Activated CD4-positive, CD25-positive, alpha-beta regulatory T cell treated with anti-CD3 and anti-CD28 coated beads, Interleukin-2, amount 50 U/mL, for 24 hours (primary cell): ENCODE data around the gene NEDD9.

Experiments
- ATAC-seq, 2 donors: fragments of 150-1000 bp; cut with Tn5 transposase; one replicate each; pipeline ENCODE4 v1.10.0; 2021; ENCODE audit warnings: mild to moderate bottlenecking in 1 of 2, moderate library complexity in 1 of 2

NEDD9 gene

GRCh38 chr6:11198663-11199603 lies 33.5 kb downstream of the NEDD9 start:
- ATAC-seq, result peak; percentile 47 to 55

- ATAC-seq, result no peak
Observed at GRCh38 chr6:11197850-11198249, 34.6 kb downstream of the NEDD9 start.

- no peak for ATAC-seq
Observed at GRCh38 chr6:11197175-11197536, 35.3 kb downstream of the NEDD9 start.

- no peak for ATAC-seq
Observed at GRCh38 chr6:11196511-11197174, 35.8 kb downstream of the NEDD9 start.

DNA sequence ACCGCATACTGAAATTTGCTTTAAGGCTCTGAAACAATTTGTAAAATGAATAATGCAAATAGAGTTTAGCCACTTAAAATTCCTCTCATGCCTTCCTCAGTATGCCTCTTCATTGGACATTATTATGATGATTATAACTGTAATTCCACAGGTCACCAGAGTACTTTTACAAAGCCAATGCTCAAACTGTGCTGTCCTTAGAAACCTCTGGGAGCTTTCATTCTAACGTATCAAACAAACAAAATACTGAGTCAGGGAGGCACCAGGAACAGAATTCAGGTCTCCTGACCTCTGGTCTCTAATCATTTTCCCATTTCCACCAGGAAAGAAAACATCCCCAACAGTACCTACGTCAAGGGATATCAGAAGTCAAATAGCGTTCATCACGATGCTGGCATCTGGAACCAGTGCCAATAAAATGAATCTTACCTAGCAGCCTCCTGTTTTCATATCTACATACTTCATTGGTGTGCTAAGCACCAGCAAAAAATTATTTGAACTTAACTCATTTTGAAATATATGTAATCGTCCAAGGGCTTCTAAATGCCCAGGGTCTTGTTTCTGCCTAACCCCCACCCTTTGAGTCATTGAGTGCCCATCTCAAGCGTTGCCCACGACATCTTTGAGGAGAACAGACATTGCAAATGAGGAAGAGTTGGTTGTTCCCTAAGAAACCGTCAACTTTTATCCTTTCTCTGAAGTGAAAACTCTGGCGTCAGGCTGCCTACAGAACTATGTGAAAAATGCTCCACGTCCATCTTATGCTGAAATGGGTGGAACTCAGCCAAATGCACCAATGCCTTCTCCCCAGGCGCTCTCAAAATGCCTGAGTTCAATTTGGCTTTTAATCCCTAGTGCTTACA lies 37.9 kb downstream of the NEDD9 start:
- ATAC-seq, result no peak

DNA sequence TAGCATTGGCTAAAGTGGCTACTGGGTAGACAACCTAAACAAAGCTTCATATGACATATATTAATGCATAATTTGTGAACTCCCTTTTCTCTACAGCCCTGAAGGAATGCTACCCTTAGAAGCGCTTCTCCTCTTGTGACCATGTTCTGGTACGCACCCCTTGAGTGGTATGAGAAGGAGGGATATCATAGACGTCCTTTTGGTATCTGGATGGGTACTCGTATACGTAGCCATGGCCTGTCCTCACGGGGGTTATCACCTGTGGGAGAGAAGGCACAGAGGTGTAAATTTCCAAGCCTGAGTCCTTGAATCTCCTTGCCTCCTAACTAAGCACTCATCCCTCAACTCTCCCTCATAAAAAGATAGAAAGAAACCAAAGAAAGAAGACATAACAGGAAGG lies 39.0 kb downstream of the NEDD9 start:
- no peak for ATAC-seq

- no peak for ATAC-seq
Observed at GRCh38 chr6:11192167-11192566, 40.3 kb downstream of the NEDD9 start.

GRCh38 chr6:11190625-11191245 lies 41.7 kb downstream of the NEDD9 start:
- no peak for ATAC-seq

DNA sequence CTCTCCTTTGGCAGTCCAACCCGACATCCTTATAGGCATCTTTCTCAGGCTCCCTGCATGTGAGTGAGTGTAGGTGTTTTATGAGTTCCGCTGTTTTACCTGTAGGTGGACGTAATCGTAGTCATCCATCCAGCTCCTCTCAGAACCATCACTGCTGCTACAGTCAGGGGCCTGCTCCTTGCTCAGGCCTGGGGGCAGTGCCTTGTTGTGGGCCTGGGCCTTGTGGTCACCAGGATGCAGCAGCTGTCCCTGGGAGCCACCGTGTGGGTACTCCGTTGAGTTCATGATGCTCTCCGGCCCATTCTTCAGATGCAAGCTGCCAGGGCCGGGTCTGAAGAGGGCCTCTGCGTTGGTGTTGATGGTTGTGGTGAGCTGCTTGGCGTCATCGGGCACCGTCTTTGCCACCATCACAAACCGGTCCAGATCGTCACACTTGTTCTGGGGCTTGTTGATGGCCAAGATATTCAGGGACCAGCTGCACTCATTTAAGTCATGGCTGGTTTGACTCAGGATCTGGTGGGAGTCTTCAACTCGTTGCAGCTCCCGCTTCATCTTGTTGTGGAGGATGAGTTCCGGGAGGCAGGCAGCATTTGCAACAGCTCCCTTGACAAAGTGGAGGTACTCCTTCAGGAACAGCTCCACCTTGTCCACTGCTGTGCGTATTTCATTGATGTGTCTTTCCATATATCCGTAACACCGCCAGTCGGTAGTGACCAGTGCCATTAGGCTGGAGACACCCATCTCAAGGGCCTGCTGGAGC lies 42.4 kb downstream of the NEDD9 start:
- ATAC-seq, result no peak

- no peak for ATAC-seq
Observed at GRCh38 chr6:11188161-11188915, 44.1 kb downstream of the NEDD9 start.

GRCh38 chr6:11187301-11187700 lies 45.2 kb downstream of the NEDD9 start:
- no peak for ATAC-seq

DNA sequence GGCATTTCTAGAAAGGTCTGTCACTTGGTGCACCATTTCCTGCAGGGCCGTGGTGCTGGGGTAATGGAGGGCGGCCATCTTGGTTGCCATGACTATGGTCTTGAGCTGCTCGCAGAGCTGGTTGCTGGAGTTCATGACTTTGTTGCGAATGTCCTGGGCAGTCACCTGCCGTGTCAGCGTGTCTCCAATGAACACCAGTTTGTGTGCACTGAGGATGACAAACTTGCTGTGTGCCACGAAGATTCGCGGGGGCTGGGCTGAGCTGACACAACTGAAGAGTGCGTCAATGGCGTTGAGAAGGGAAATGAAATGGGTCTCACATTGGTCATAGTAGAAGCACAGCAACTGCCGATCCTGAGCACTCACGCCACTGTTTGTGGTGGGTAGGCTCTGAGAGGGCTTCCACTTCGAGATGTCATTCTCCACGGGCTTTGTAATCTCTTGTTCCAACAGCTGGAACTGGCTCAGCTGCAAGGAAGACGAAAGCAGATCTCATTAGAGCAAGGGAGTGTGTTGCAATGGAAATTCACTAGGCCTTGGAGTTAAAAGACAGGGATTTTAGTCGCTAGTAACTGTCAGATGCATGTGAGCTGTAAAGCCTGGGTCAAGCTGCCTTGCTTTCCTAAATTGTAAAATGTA lies 47.1 kb downstream of the NEDD9 start:
- ATAC-seq, result no peak

DNA sequence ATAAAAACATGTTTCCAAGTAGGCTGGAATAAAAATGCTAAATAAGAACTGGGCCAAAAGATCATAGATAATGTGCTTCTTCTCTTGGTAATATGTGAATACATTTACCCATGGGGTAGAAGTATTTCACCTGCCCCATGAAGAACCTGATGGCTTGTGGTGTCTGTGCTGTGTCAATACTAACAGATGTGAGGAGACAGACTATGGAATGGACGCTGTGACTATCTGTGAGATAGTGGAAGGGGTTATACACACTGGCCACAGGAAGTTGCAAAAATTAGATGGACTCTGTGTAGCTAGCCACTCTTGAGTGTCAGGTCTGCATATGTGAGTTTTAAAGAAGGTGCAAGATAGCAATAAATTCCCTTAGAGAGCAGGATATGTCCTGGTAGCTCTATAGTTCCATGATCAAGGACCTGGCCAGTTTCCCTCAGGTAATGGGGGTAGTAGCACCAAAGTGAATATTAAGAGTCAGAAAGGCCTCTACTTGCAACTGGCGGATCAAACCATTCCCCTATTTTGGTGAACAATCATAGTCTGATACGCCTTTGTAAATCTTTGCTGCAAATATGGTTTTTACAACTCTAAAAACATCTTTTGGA lies 48.6 kb downstream of the NEDD9 start:
- ATAC-seq, result no peak

DNA sequence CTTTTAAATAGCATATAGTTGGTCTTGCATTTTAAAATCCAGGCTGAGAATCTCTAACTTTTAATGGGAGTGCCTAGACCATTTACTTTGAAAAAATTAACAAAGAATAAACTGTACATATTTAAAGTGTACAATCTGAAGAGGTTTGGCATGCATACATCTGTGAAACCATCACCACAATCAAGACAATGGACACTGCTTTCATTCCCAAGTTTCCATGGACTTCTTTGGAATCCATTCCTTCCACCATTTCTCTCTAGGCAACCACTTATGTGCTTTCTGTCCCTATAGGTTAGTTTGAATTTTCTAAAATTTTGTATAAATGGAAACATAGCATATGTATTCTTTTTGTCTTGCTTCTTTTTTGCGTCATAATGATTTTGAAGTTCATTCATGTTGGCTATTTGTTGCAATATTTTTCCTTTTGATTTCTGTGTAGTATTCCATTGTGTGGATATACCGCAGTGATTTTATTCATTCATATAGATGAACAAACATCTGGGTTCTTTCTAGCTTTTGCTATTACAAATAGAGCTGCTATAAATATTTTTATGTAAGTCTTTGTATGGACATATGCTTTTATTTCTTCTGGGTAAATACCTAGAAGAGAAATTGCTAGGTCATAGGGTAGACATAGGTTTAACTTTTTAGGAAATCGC lies 50.9 kb downstream of the NEDD9 start:
- ATAC-seq, result no peak

GRCh38 chr6:11179419-11180202 lies 52.9 kb downstream of the NEDD9 start:
- no peak for ATAC-seq

DNA sequence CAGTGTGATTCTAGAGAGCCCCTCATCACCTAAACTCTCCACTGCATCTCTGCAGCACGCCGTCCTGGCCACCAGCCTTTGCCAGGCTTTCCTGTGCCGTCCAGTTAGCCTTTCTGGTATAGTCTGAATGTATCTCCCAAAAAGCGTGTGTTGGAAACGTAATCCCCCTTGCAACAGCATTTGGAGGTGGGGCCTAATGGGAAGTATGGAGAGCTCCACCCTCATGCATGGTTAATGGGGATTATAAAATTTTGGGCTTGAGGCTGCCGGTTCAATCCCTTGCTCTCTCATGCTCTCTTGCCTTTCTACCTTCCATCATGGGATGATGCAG lies 53.4 kb downstream of the NEDD9 start:
- no peak for ATAC-seq

DNA sequence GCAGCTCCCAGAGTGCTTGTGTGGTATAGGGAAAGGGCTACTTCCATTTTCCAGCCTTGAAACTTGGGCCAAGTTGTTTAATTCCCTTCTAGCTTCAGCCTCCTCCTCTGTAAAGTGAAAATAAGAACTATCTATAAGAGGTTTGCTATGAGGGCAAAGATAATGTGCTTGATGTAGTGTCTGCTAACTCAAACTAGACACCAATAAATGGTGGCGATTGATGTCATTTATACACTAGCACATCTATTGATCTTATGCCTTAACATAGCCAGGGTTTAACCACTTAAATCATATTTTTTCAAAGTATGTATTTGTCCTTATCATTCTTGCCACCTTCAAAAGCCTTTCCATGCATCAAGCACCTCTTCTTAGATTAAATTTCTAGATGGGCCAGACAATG lies 55.2 kb downstream of the NEDD9 start:
- ATAC-seq, result no peak

DNA sequence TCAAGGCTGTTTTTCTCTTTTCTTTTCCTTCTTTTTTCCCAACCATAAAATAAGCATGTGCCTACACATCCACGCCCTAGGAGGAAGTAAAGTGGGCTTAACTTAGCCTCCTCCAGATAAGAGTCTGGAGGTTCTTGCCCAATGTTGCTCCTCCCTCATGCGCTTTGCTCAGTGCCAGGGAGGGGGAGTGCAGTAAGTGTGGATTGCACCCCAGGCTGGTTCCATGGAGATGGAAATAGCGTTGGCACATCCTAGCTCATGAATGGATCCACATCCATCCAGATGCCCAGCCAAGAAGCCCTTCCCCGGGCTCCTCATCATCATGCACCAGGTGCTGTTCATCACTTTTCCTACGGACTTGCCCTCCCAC lies 58.2 kb downstream of the NEDD9 start:
- ATAC-seq, result no peak
